Activated gamma-delta T cell treated with anti-CD3 and anti-CD28 coated beads, Interleukin-2, amount 50 U/mL, for 16 hours (primary cell): Measurements from ENCODE around the gene ENPP3.
"Not testable (repeated sequence)": the region's sequence is repeated elsewhere in the genome, so short reads cannot be mapped to it uniquely, and the experiment has no call there.

Source experiments
- DNase-seq: peaks from one replicate; pipeline ENCODE4 v3.0.0-alpha.2; 2020; ENCODE audit warnings: low read depth

The ENPP3 gene

GRCh38 chr6:131739136-131739535 is 102.0 kb downstream of the ENPP3 start:
- DNase-seq, result no peak

DNA sequence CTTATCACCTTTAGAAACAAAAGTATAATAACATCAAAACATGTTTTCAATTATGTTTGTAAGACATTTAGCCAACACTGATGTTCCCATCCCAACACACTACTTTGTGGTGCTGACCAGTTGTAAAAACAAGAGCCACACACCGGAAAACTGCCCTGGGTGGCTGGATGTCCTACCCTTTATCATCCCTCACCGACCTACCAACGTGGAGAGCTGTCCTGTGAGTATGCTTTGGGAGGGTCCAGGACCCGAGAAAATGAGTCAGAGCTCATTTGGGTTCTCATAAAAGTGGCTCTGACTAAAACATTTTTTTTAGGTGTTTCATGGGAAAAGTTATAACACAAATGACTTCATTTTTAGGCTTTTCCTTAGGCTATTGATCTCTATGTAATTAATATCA is 103.1 kb downstream of the ENPP3 start:
- DNase-seq, result no peak

GRCh38 chr6:131741688-131742393 is 104.7 kb downstream of the ENPP3 start:
- no peak for DNase-seq

- no peak for DNase-seq
These were observed 107.6 kb downstream of the ENPP3 start for GRCh38 chr6:131744432-131745287.

- no peak for DNase-seq
These were observed 108.4 kb downstream of the ENPP3 start for GRCh38 chr6:131745476-131745875.

DNA sequence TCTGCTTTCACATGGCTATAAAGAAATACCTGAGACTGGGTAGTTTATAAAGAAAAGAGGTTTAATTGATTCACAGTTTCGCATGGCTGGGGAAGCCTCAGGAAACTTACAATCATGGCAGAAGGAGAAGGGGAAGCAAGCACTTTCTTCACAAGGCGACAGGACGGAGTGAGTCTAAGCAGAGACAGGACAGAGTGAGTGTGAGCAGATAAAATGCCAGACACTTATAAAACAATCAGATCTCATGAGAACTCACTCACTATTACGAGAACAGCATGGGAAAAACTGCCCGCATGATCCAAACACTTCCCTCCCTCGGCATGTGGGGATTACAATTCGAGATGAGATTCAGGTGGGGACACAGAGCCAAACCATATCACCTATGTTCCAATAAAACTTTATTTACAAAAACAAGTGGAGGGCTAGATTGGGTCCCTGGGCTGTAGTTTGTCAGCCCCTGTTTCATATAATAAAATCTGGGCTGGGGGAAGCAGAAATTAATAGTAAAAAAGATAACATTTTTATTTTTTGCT is 110.8 kb downstream of the ENPP3 start:
- no peak for DNase-seq

GRCh38 chr6:131749023-131749422 is 111.9 kb downstream of the ENPP3 start:
- DNase-seq, result no peak

GRCh38 chr6:131751012-131751715 is 114.1 kb downstream of the ENPP3 start:
- not testable (repeated sequence) for DNase-seq

DNA sequence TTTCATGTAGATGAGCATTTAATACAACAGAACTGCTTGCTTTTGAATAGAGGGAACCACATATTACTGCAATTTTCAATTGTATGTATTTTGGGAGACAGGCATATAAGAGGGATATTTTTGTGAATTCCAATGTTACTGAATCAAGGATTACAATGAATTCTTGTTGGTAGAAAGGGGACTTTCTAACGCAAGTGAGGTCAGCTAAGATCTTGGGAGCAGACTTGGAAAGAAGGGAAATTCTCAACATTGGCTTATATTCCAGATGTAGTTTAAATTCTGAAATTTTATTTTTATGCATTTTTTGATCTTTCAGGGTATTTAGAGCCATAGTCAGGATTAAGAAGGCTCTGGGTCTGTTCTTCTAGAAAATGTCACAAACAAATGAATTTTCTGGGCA is 117.0 kb downstream of the ENPP3 start:
- no peak for DNase-seq

DNA sequence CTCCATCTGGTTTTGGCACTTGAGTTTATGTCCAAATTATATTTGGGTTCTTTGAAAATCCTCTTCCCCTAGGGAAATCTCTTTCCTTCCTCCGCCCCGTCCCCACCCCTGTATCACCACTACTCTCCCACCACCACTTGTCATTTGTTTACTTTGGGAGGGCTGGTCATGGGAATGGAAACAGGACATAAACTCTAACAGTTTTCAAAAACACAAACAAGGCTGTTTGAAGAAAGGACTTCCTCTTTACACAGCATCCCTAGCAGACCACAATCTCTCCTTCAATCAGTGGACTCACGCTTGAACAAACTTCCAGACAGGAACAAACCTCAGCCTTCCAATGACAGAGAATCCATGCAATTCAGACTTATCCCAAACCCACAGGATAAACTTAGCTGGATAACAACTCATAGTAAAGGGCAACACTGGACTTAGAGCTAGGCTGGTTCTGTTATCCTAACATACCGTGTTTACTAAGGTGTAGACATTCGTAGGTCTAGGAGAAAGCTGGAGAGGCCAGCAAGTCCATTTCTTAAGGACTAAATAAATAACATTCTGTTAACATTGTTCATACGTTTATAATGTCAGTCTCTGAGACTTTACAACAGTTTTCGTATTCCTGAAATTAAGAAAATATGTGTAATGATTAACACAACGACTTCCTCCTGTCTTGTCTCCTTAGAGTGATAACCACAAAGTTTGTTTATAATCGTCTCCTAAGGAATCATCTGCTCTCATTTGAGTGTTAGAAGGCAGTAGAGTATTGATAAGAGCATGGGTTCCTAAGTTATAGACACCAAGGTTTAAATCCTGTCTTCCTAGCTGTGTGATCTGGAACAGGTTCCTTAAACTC is 117.8 kb downstream of the ENPP3 start:
- DNase-seq, result no peak

GRCh38 chr6:131755597-131755996 is 118.5 kb downstream of the ENPP3 start:
- DNase-seq, result no peak

DNA sequence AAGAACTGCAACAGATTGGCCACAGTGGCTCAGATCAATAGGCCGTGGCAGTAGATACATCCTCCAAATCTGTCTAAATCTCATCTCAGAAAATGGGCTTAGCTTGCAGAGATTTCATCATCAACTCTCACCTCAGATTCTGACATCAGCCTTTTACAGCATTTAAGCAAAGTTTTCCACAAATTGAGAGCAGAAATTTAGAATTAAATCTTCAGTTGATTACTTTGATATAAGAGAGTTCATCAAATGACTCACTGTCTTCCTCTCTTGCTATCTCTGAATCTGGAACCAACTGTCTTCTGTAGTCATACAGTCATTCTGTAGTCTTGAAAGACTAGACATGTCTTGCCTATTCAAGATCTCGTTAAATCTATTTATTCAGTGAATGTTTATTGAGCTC is 118.9 kb downstream of the ENPP3 start:
- DNase-seq, result no peak

GRCh38 chr6:131758920-131759319 is 121.8 kb downstream of the ENPP3 start:
- no peak for DNase-seq

DNA sequence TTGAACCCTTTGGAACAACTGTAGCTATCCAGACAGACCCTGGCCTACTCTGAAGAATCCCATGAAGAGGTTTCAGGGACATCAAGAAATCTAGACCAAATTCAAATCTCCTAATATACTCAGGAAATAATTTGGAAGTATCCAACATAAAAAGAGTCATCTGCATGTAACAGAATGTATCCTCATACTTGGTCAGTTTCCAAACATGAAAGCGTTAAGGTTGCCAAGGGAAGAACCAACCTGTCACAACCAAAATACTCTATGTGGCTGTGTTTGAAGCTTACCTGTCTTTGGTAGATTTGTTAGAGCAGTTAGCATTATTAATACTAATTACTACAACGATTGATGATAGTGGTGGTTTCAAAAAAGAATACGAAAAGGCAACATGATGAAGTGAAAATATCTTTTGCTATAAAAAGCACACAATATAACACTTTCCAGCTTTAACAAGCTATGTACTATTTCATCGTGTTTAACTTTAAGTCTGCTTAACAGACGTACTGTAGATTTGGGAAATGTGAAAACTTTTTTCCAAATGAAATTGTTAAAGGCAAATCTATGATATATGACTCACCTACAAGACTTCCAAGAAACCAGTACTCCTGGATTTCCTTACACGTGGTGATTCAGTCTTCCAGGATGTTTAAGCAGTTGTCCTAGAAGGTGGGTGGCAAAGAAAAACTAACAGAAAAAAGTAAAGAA is 124.1 kb downstream of the ENPP3 start:
- no peak for DNase-seq

DNA sequence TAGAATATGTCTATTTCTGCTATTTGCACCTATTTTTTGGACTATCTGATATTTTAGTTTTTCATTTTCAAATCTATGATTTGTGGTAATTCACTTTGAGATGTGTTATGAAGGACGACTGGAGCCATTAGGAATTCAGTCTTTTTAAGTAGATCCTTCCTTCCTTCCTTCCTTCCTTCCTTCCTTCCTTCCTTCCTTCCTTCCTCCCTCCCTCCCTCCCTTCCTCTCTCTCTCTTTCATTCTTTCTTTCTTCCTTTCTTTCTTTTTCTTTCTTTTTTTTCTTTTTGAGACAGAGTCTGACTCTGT is 124.6 kb downstream of the ENPP3 start:
- DNase-seq, result no peak

DNA sequence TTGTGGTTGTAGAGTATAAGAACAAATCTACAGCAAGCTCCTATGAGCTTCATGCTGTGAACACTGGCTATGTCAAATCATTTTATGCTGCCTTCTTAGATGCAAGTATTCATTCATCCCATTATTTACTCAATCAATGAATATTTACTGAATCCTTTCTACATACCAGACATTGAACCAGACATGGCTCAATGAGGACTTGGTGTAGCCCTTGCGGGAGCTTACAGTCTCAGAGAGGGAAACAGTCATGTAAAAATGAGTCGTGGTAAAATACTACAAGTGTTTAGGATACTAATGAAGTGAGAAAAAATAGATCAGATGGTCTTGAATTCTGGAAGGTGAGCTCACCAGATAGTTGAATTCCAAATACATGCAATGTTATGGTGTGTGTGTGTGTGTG is 125.9 kb downstream of the ENPP3 start:
- no peak for DNase-seq

DNA sequence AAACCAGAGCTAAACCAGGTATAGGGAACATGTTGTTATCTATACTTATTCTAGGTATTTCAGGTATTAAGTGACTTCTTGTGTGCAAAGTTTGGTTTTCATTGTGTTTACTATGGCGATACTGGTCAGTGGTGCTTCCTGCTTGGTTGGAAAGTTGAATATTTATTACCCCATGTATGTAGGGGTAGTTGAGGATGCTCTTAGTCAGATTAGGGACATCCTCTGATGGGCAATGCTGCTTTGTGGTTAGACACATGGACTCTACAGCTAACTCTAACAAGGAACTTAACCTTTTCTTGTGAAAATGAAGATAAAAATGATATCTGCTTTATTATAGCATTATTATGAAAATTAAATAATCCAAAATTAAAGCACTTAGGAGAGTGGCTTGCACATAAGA is 126.6 kb downstream of the ENPP3 start:
- no peak for DNase-seq

DNA sequence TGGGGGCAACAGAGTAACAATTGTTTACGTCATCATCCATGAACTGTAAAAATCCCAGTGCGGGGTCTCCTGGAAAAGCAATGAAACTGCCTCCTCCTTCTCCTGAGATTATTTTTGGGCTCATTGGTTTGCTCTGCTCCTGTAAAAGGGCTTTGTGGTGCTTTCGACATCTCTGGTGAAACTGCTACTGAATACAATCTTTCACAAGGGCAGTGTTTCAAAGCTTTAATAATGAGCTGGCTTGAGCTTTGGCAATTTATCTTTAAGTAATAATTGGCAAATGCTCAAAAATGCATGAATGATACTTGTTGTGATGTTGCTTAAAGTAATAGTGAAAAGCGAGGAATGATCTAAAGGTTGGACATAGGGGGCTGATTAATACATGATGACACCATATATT is 127.2 kb downstream of the ENPP3 start:
- DNase-seq, result no peak

DNA sequence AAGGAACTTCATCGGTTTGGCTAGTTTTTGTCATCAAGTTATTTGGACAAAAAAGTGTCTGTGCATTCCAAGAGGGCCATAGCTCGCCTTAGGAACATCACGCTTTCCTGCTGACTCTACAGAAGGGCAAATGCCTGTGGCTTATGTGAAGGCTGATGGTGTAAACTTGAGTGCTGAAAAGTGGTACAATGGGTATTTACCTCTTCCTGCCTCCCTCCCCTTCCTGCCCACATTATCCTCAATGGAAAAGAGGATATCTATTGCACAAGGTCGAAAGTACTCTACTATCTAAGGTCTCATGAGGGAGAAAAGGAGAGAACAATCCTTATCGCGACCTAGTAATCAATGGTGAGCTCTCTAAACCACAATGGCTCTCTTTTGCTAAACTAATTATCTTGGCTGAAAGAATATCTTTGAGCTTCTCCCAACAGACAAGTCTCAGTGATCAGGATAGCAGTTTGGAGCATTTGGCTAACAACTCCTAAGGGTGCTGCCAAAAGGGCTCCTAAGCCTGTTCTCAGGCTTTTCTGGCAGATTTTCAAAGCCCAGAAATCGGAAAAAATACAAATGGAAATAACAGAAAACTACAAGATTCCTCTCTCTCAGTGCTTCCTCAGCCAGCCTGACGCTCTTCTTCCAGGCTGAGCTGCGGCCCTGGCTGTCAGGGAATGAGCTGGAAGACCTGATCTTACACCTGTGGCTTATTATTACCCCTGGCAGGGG is 128.1 kb downstream of the ENPP3 start:
- no peak for DNase-seq

GRCh38 chr6:131765804-131766135 is 128.7 kb downstream of the ENPP3 start:
- DNase-seq, result no peak

GRCh38 chr6:131766631-131767030 is 129.5 kb downstream of the ENPP3 start:
- no peak for DNase-seq
